Loucy (cell line): ENCODE measurements around the gene MYMX.
A peak's percentile ranks its signal among the peaks of the same experiment; 100 is the strongest.

Experiments
- H2AFZ ChIP-seq: fragments of 200-600 bp; sonication (generic); 2 replicates; pipeline ENCODE4 v1.6.0; 2016; ENCODE audit warnings: antibody characterized with exemption, mild to moderate bottlenecking, low read length, moderate library complexity
- H3F3A ChIP-seq: fragments of 200-600 bp; 2 replicates; pipeline ENCODE4 v1.6.0; 2016; ENCODE audit warnings: antibody characterized with exemption, low read depth, mild to moderate bottlenecking
- H3K27me3 ChIP-seq: fragments of 200-600 bp; sonication (generic); 2 replicates; pipeline ENCODE4 v1.6.1; 2014; ENCODE audit warnings: low read length, mild to moderate bottlenecking; ENCODE audit not compliant: insufficient read depth, poor library complexity, severe bottlenecking
- H3K36me3 ChIP-seq: fragments of 200-600 bp; sonication (generic); 2 replicates; pipeline ENCODE4 v1.6.1; 2016; ENCODE audit warnings: low read length; ENCODE audit not compliant: insufficient read depth
- H3K4me1 ChIP-seq: fragments of 200-600 bp; sonication (generic); 2 replicates; pipeline ENCODE4 v1.5.1; 2014; ENCODE audit warnings: low read length, mild to moderate bottlenecking; ENCODE audit not compliant: insufficient read depth, poor library complexity, severe bottlenecking
- H3K4me2 ChIP-seq: fragments of 200-600 bp; sonication (generic); 2 replicates; pipeline ENCODE4 v1.6.0; 2014; ENCODE audit warnings: antibody characterized with exemption, low read length, low read depth, mild to moderate bottlenecking; ENCODE audit not compliant: poor library complexity, severe bottlenecking
- H3K4me3 ChIP-seq: fragments of 200-600 bp; sonication (generic); 2 replicates; pipeline ENCODE4 v1.5.1; 2014; ENCODE audit warnings: low read length, mild to moderate bottlenecking, mixed read lengths; ENCODE audit not compliant: poor library complexity, severe bottlenecking
- H3K79me2 ChIP-seq: fragments of 200-600 bp; sonication (generic); 2 replicates; pipeline ENCODE4 v1.6.1; 2014; ENCODE audit warnings: low read length; ENCODE audit not compliant: insufficient read depth
- H3K9ac ChIP-seq: fragments of 200-600 bp; sonication (generic); 2 replicates; pipeline ENCODE4 v1.6.0; 2014; ENCODE audit warnings: mild to moderate bottlenecking, low read depth, low read length, moderate library complexity; ENCODE audit not compliant: poor library complexity, severe bottlenecking
- H3K9me2 ChIP-seq: fragments of 200-600 bp; sonication (generic); replicated peaks from 2 replicates; pipeline ENCODE4 v1.6.1; 2016; ENCODE audit warnings: low read depth, low read length, mixed read lengths
- H3K9me3 ChIP-seq: fragments of 200-600 bp; sonication (generic); 2 replicates; pipeline ENCODE4 v1.6.1; 2014; ENCODE audit warnings: mild to moderate bottlenecking, antibody characterized with exemption, low read length, low read depth; ENCODE audit not compliant: insufficient read depth
- H4K20me1 ChIP-seq: fragments of 200-600 bp; sonication (generic); 2 replicates; pipeline ENCODE4 v1.6.0; 2014; ENCODE audit warnings: antibody characterized with exemption, low read length, mild to moderate bottlenecking; ENCODE audit not compliant: insufficient read depth, poor library complexity, severe bottlenecking
- EZH2phosphoT487 ChIP-seq: fragments of 200-600 bp; IDR thresholded peaks from 2 replicates; pipeline ENCODE4 v1.6.1; 2018; ENCODE audit warnings: antibody characterized with exemption, mild to moderate bottlenecking, moderate library complexity, borderline replicate concordance
- TF ChIP-seq, protein P1 (sequence below): fragments of 200-600 bp; sonication (generic); conservative IDR thresholded peaks from 2 replicates; pipeline ENCODE4 v1.5.1; 2014; ENCODE audit warnings: mild to moderate bottlenecking, antibody characterized with exemption, low read length

MYMX gene

DNA sequence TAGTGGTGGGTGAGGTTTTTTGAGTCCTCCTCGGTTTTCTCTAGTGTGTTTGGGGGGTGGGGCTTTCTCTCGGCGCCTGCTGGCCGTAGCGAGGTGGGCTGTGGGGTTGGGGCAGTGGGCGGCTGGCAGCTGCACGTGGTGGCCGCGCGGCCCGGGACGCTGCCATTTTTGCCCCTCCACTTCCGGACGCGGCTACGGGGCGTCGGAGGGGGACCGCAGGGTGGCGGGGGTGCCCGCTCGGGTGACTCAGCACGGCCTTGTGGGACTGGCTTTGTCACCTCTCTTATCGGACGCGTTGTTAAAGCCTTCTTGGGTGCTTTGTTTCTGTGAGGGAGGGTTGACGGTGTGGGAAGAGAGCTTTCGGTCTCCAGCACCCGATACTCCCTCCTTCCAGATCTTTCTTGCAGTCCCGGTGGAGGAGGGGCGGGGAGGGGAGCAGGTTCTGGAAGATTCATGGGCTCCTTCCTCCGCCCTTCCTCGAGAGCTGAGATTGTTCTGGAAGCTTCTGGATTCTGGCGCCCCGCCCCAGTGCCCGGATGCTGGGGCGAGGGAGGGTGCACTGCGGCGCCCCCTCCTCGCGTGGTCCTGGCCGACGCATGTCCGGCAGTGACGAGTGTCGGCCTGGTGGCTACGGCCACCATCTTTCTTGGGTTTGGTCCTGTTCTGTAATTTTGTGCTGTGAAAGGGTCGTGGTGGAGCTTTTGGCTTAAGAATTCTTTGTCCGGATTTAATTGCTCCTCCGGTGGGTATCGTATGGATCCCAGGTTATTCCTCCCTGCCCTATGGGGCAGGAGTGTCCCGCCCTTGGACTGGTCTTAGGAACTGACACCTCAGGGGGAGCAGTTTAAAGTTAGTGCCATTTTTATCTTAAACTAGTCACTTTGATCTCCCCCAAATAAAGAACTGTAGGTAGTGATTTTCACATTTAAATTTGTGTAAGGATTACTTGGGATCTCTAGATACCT lies 30.9 kb downstream of the MYMX start:
- peak overlapping the region; percentile 97 for H3K9ac ChIP-seq
- peaks cover 4% of the 10 kb centered on the region; the same call in 1 of the 2 replicates for H3F3A ChIP-seq
- H3K27me3 ChIP-seq: peaks cover 3% of the 10 kb centered on the region
- peaks cover 30% of the 10 kb centered on the region for H3K4me1 ChIP-seq
- no peak for TF ChIP-seq EZH2phosphoT487
- TF ChIP-seq, protein P1, sequence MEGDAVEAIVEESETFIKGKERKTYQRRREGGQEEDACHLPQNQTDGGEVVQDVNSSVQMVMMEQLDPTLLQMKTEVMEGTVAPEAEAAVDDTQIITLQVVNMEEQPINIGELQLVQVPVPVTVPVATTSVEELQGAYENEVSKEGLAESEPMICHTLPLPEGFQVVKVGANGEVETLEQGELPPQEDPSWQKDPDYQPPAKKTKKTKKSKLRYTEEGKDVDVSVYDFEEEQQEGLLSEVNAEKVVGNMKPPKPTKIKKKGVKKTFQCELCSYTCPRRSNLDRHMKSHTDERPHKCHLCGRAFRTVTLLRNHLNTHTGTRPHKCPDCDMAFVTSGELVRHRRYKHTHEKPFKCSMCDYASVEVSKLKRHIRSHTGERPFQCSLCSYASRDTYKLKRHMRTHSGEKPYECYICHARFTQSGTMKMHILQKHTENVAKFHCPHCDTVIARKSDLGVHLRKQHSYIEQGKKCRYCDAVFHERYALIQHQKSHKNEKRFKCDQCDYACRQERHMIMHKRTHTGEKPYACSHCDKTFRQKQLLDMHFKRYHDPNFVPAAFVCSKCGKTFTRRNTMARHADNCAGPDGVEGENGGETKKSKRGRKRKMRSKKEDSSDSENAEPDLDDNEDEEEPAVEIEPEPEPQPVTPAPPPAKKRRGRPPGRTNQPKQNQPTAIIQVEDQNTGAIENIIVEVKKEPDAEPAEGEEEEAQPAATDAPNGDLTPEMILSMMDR: no peak
- no peaks in the 10 kb centered on the region for H3K9me3 ChIP-seq
- peaks cover 55% of the 10 kb centered on the region for H4K20me1 ChIP-seq
- 0 out of 2 replicates have a peak overlapping the region, but pooled peaks have one; percentile 16 for H2AFZ ChIP-seq
- H3K79me2 ChIP-seq: peaks cover 56% of the 10 kb centered on the region
- peak overlapping the region; percentile 96 for H3K4me2 ChIP-seq
- peaks cover 43% of the 10 kb centered on the region for H3K36me3 ChIP-seq
- no peaks in the 10 kb centered on the region for H3K9me2 ChIP-seq
- peak overlapping the region; percentile 98 for H3K4me3 ChIP-seq

DNA sequence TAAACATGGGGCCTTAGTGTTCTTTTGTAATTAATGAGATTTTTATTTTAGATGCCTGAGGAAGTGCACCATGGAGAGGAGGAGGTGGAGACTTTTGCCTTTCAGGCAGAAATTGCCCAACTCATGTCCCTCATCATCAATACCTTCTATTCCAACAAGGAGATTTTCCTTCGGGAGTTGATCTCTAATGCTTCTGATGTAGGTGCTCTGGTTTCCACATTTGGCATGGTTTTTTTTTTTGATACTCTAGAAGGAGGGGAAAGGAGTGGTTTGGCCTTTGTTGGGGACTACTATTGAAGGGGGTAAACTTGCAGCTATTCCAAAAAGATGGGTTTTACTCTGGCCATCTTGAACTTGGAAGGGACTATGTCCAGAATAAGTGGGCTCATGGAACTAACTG lies 31.9 kb downstream of the MYMX start:
- peaks cover 53% of the 10 kb centered on the region for H3K36me3 ChIP-seq
- H2AFZ ChIP-seq: no peak overlapping the region
- no peaks in the 10 kb centered on the region for H3K9me2 ChIP-seq
- peaks cover 60% of the 10 kb centered on the region for H3K79me2 ChIP-seq
- peaks cover 30% of the 10 kb centered on the region for H3K4me1 ChIP-seq
- H3K9me3 ChIP-seq: no peaks in the 10 kb centered on the region
- H3K9ac ChIP-seq: peak overlapping the region; percentile 97
- peak overlapping the region; percentile 98 for H3K4me3 ChIP-seq
- peak overlapping the region; percentile 96 for H3K4me2 ChIP-seq
- TF ChIP-seq EZH2phosphoT487: no peak
- TF ChIP-seq, protein P1: no peak
- H4K20me1 ChIP-seq: peaks cover 65% of the 10 kb centered on the region
- peaks cover 4% of the 10 kb centered on the region; the same call in 1 of the 2 replicates for H3F3A ChIP-seq
- H3K27me3 ChIP-seq: peaks cover 3% of the 10 kb centered on the region

DNA sequence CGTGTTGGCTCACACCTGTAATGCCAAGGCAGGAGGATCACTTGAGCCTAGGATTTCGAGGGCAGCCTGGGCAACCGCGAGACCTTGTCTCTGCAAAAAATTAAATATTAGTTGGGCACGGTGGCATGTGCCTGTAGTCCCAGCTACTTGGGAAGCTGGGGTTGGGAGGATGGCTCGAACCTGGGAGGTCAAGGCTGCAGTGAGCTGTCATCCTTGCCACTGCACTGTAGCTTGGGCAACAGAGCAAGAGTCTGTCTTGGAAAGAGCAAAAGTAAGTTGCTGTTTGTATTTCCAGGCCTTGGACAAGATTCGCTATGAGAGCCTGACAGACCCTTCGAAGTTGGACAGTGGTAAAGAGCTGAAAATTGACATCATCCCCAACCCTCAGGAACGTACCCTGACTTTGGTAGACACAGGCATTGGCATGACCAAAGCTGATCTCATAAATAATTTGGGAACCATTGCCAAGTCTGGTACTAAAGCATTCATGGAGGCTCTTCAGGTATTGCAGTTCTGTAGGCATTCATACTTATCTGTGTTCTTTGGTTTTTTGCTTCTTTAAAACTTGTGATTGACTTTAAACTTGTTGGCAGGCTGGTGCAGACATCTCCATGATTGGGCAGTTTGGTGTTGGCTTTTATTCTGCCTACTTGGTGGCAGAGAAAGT lies 32.5 kb downstream of the MYMX start:
- Histone ChIP-seq H3K9me2 (no peaks in the 10 kb centered on the region), H3K79me2 (peaks cover 66% of the 10 kb centered on the region), H4K20me1 (peaks cover 71% of the 10 kb centered on the region), H2AFZ (no peak overlapping the region), H3K9ac (peak overlapping the region; percentile 97), H3K9me3 (no peaks in the 10 kb centered on the region), H3K27me3 (peaks cover 3% of the 10 kb centered on the region), H3K36me3 (peaks cover 59% of the 10 kb centered on the region), H3K4me3 (peak overlapping the region; percentile 98), H3K4me1 (peaks cover 33% of the 10 kb centered on the region), H3K4me2 (peak overlapping the region; percentile 96), H3F3A (peaks cover 7% of the 10 kb centered on the region; the same call in 1 of the 2 replicates)
- TF ChIP-seq EZH2phosphoT487: no peak
- TF ChIP-seq, protein P1: no peak
